Fibroblast of the aortic adventitia (primary cell): ENCODE measurements around the gene ZNF469. TPM values are rescaled to one million over a fixed set of nuclear protein-coding genes. Genes with fewer than 3 reads are reported as not detected.

Source experiments
- DNase-seq: peaks from one replicate; pipeline ENCODE4 v3.0.0-alpha.2; 2010; ENCODE audit warnings: low read depth
- H3K4me3 ChIP-seq: 2 replicates; pipeline ENCODE4 v1.5.1; 2011; ENCODE audit warnings: low read depth, mild to moderate bottlenecking, control low read depth, low read length, moderate library complexity
- total RNA-seq: library from RNA; depleted of rRNA; stranded (reverse); fragments of >200 nt; gene quantifications from 2 replicates; pipeline ENCODE4 v1.2.3, GENCODE V29; 2012; ENCODE audit warnings: low replicate concordance
- TF ChIP-seq, protein P1 (sequence below): IDR thresholded peaks from 2 replicates; pipeline ENCODE4 v1.5.1; 2011; ENCODE audit warnings: mild to moderate bottlenecking, low read length, control low read depth, inconsistent platforms; ENCODE audit not compliant: insufficient read depth

Gene ZNF469
- total RNA-seq, 1 donor, result 7.0 TPM

DNA sequence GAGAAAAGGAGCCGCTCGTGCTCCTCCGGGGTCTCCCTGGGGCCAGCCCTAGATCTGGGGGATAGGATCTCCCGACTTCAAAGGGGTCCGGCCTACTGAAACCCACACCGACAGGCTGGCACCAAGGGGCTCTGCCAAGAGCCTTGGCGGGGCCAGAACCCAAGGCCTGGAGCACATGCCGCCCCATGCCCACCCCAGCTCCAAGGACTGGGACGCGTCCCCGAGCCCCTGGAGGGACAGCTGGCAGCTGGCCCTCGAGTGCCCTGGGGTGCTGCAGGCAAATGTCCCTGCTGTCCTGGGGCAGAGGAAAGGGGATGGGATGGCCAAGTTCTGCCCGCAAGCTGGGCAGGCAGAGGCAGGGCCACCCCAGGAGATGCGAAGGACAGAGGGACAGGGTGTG, 38.5 kb downstream of the ZNF469 start:
- TF ChIP-seq, protein P1, sequence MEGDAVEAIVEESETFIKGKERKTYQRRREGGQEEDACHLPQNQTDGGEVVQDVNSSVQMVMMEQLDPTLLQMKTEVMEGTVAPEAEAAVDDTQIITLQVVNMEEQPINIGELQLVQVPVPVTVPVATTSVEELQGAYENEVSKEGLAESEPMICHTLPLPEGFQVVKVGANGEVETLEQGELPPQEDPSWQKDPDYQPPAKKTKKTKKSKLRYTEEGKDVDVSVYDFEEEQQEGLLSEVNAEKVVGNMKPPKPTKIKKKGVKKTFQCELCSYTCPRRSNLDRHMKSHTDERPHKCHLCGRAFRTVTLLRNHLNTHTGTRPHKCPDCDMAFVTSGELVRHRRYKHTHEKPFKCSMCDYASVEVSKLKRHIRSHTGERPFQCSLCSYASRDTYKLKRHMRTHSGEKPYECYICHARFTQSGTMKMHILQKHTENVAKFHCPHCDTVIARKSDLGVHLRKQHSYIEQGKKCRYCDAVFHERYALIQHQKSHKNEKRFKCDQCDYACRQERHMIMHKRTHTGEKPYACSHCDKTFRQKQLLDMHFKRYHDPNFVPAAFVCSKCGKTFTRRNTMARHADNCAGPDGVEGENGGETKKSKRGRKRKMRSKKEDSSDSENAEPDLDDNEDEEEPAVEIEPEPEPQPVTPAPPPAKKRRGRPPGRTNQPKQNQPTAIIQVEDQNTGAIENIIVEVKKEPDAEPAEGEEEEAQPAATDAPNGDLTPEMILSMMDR, result no peak
- no peak for DNase-seq
- no peak overlapping the region for H3K4me3 ChIP-seq

DNA sequence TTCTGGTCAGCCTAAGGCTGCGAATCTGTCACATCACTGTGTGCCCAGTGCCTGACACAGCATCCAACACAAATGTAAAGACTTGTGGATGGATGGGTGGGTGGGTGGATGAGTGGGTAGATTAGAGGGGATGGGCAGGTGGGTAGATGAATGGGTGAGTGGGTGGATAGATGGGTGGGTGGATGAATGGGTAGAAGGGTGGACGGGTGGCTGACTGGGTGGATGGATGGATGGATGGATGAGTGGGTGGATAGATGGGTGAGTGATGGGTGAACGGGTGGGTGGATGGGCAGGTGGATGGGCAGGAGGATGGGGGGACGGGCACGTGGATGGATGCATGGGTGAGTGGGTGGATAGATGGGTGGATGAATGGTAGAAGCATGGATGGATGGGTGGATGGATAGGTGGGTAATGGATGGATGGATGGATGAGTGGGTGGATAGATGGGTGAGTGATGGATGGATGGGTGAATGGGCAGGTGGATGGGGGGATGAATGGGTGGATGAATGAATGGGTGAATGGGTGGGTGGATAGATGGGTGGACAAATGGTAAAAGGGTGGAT, 39.2 kb downstream of the ZNF469 start:
- DNase-seq, result no peak
- H3K4me3 ChIP-seq, result no peak overlapping the region
- TF ChIP-seq, protein P1, result no peak

DNA sequence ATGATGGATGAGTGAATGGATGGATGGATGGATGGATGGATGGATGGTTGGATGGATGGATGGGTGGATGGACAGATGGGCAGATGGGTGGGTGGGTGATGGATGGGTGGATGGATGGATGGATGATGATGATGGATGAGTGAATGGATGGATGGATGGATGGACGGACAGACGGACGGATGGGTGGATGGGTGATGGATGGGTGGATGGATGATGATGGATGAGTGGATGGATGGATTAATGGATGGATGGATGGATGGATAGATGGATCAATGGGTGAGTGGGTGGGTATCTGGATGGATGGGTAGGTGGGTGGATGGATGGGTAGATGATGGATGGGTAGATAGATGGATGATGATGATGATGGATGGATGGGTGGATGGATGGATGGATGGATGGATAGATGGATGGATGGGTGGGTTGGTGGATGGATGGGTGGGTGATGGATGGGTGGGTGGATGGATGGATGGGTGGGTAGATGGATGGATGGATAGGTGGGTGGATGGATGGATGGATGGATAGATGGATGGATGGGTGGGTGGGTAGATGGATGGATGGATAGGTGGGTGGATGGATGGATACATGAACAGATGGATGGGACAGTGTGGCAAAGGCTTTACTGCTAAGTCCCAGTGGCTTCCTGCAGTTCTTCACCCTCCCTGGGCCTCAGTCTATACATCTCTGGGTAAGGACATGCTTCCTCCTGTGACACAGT, 40.1 kb downstream of the ZNF469 start:
- TF ChIP-seq, protein P1, result no peak
- no peak for DNase-seq
- H3K4me3 ChIP-seq, result no peak overlapping the region

DNA sequence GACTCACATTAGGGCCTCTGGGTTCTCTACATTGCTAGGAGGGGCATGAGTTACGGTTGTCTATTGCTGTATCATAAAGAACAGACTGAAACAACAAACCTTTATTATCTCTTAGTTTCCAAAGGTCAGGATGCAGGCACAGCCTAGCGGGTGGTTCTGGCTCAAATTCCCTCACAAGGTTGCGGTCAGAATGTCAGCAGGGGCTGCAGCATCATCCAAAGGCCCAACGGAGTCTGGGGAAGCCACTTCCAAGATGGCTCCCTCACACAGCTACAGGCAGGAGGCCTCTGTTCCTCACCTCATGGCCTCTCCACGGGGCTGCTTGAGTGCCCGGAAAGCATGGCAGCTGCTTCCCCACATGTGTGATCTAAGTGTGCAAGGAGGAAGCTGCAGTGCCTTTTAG, 40.7 kb downstream of the ZNF469 start:
- H3K4me3 ChIP-seq, result no peak overlapping the region
- TF ChIP-seq, protein P1, result no peak
- DNase-seq, result no peak

DNA sequence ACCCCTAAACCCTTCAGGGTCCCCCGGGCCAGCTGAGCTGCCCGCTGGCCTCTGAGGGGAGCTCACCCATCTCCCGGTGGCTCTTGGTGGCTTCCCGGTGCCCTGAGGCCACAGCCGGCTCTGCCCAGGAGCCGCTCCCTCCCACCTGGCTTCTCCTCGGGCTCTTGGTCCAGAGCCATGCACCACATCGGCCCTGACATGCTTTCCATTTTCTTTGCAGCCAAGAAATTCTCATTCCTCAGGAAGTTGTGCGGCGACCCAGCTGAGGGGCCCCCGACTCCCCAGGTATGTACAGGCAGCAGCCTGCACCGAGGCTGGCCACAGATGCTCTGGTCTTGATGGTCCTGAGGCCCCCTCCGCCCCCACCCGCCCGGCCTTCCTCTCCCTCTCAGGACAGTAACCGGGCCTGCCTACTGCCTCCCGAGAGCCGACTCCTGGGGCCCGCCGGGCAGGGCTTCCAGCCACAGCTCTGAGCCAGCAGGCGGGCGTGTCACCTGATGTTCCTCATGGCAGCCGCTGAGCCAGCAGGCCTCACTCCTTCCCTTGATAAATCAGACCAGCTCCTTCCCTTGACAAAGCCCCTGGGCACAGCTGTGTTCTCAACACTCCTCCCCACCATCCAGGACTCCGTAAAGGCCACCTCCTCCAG, 42.0 kb downstream of the ZNF469 start:
- H3K4me3 ChIP-seq, result no peak overlapping the region
- DNase-seq, result peak; percentile 46
- TF ChIP-seq, protein P1, result no peak

DNA sequence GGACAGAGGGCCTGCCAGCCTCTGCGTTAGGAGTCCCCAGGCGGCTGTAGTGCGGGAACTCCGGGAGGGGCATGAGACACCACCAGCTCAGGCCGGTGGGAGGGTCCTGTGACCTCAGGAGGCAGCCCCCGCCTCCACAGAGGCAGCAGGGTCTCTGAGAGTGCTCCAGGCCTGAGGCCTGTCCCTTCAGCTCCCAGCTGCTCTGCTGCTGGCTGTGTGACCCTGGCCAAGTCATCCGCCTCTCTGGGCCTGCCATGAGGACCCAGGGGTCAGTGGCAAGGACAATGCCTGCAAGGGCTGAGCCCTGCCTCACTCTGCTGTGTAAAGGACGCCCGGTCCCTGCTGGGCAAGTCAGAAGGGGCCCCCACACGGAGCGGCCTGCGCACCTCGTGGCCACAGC, 43.3 kb downstream of the ZNF469 start:
- DNase-seq, result no peak
- no peak overlapping the region for H3K4me3 ChIP-seq
- TF ChIP-seq, protein P1, result no peak
